K562 (cell line): ENCODE results near the gene PGD. TPM values are rescaled to one million over a fixed set of nuclear protein-coding genes. Genes with fewer than 3 reads are reported as not detected.

Source experiments
- BRF1 ChIP-seq: IDR thresholded peaks from 3 replicates; pipeline ENCODE4 v1.6.1; 2011; ENCODE audit warnings: borderline replicate concordance, mild to moderate bottlenecking; ENCODE audit not compliant: insufficient read length; ENCODE audit errors: extremely low read depth
- CREM ChIP-seq: IDR thresholded peaks from 2 replicates; pipeline ENCODE4 v1.6.1; 2014; ENCODE audit warnings: antibody characterized with exemption, low read depth
- NCOA2 ChIP-seq, 2 experiments: fragments of 450-650 bp; IDR thresholded peaks; 2 replicates each; pipeline ENCODE4 v1.6.1; 2018; ENCODE audit warnings: mild to moderate bottlenecking in 2 of 2, moderate library complexity in 1 of 2; ENCODE audit not compliant: partially characterized antibody in 2 of 2
- NCOA4 ChIP-seq: fragments of 450-650 bp; IDR thresholded peaks from 2 replicates; pipeline ENCODE4 v1.6.1; 2018; ENCODE audit warnings: mild to moderate bottlenecking; ENCODE audit not compliant: partially characterized antibody
- NR2C2 ChIP-seq, 2 experiments: fragments of 200-800 bp in 1 of 2; sonication (Bioruptor generic) in 1 of 2; sonication (generic) in 1 of 2; formaldehyde crosslinking in 1 of 2; IDR thresholded peaks; 2 replicates each; pipeline versions ENCODE4 v1.6.1 to v1.8.0; 2016 to 2022; ENCODE audit warnings: mild to moderate bottlenecking in 1 of 2, missing compliant biosample characterization in 1 of 2, missing genetic modification characterization in 1 of 2, missing genetic modification reagents in 1 of 2
- ZEB2 ChIP-seq: fragments of 450-650 bp; IDR thresholded peaks from 2 replicates; pipeline ENCODE4 v1.6.1; 2016
- ZNF24 ChIP-seq: fragments of 450-650 bp; IDR thresholded peaks from 2 replicates; pipeline ENCODE4 v1.6.1; 2016
- ZNF586 ChIP-seq: fragments of 450-650 bp; formaldehyde crosslinking; conservative IDR thresholded peaks from 2 replicates; pipeline ENCODE4 v1.4.0; 2020; ENCODE audit warnings: mild to moderate bottlenecking, moderate library complexity
- ZNF75A ChIP-seq: fragments of 450-650 bp; formaldehyde crosslinking; IDR thresholded peaks from 2 replicates; pipeline ENCODE4 v1.4.0; 2020; ENCODE audit warnings: mild to moderate bottlenecking
- polyA plus RNA-seq, 8 experiments: library from polyadenylated mRNA; depleted of rRNA in 4 of 8; stranded (reverse) in 5 of 8; unstranded in 3 of 8; fragments of >200 nt; fragmentation: Nextera tagmentation in 2 of 8; fragmentation: Illumina TruSeq in 1 of 8; extraction: Ambion mirVana in 2 of 8; extraction: Trizol in 1 of 8; gene quantifications; 2 replicates each; pipeline versions ENCODE4 v1.2.1 to v1.2.3, GENCODE V29; 2011 to 2014; ENCODE audit warnings: inconsistent platforms in 1 of 8, missing spikeins in 1 of 8
- total RNA-seq, 7 experiments: library from RNA; depleted of rRNA in 6 of 7; stranded (reverse); fragments of >200 nt in 6 of 7; fragmentation: Illumina TruSeq in 2 of 7; extraction: Trizol in 2 of 7; gene quantifications; 2 replicates each; pipeline versions ENCODE4 v1.2.1 to v1.2.3, GENCODE V29; 2011 to 2021; ENCODE audit warnings: low replicate concordance in 1 of 7
- TF ChIP-seq, protein P1 (sequence below): fragments of 450-650 bp; IDR thresholded peaks from 2 replicates; pipeline ENCODE4 v1.7.0; 2016; ENCODE audit warnings: borderline replicate concordance
- TF ChIP-seq, protein P2 (sequence below): fragments of 450-650 bp; formaldehyde crosslinking; IDR thresholded peaks from 2 replicates; pipeline ENCODE4 v1.4.0; 2020; ENCODE audit warnings: mild to moderate bottlenecking, moderate library complexity
- TF ChIP-seq, protein P3 (sequence below): fragments of 450-650 bp; IDR thresholded peaks from 2 replicates; pipeline ENCODE4 v1.6.1; 2018; ENCODE audit warnings: mild to moderate bottlenecking, low read depth; ENCODE audit not compliant: partially characterized antibody

Gene PGD
- total and polyA plus RNA-seq, 9 of the 15 experiments (the other 6 are each of a cell fraction or from before 2014, with no cell fraction given), result 177 to 542 (median 270) TPM

DNA sequence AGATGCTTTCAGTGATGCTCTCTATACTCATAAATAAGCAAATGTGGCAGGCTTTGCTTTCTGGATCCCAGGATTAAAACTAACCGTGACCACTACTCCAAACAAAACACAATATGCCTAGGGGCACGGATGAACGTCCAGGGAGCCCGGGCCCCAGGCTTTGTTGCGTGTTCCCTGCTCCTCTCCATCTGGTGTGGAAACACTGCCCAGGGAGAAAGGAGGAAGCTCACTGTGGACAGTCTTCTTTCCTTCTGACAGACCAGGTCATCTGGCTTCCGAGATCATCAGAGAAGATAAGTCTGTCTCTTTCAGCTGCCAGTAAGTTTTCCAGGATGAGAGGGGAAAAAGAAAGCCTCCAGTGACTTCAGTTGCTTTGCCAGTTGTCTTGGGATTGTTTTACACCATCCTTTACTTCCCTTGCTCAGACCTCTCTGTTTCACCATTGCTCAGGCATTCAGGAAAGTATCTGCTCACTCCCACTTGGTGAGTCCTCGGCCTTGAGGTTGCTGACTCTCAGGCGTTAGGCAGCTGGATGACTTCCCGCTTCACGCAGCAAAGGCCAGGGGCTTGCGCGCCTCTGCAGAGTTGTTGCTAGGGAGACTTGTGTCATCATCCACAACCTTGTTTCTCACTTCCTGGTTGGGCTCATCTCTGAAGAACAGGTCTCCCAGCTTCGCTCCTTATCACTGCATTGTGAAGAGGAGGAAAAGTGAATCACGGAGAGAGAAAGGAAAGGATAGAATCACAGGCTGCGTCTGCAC is 20.6 kb upstream of the PGD start (continued):
- no peak for TF ChIP-seq NR2C2 (CRISPR knock-in tag; IDR thresholded peaks at IDR 0.05)
- peak; percentile 35; the same call in 1 of the 2 replicates for TF ChIP-seq NR2C2 (tag; IDR thresholded peaks at IDR 0.05)
- no peak for TF ChIP-seq BRF1
- TF ChIP-seq, protein P1, sequence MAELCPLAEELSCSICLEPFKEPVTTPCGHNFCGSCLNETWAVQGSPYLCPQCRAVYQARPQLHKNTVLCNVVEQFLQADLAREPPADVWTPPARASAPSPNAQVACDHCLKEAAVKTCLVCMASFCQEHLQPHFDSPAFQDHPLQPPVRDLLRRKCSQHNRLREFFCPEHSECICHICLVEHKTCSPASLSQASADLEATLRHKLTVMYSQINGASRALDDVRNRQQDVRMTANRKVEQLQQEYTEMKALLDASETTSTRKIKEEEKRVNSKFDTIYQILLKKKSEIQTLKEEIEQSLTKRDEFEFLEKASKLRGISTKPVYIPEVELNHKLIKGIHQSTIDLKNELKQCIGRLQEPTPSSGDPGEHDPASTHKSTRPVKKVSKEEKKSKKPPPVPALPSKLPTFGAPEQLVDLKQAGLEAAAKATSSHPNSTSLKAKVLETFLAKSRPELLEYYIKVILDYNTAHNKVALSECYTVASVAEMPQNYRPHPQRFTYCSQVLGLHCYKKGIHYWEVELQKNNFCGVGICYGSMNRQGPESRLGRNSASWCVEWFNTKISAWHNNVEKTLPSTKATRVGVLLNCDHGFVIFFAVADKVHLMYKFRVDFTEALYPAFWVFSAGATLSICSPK, result no peak
- TF ChIP-seq, protein P2, sequence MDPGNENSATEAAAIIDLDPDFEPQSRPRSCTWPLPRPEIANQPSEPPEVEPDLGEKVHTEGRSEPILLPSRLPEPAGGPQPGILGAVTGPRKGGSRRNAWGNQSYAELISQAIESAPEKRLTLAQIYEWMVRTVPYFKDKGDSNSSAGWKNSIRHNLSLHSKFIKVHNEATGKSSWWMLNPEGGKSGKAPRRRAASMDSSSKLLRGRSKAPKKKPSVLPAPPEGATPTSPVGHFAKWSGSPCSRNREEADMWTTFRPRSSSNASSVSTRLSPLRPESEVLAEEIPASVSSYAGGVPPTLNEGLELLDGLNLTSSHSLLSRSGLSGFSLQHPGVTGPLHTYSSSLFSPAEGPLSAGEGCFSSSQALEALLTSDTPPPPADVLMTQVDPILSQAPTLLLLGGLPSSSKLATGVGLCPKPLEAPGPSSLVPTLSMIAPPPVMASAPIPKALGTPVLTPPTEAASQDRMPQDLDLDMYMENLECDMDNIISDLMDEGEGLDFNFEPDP (CRISPR knock-in tag), result no peak
- TF ChIP-seq CREM, result peak; percentile 44
- no peak for TF ChIP-seq NCOA2 (IDR thresholded peaks at IDR 0.05; ENCODE audit: partially characterized antibody in 2 of 2)
- TF ChIP-seq NCOA4, result no peak
- TF ChIP-seq, protein P3, sequence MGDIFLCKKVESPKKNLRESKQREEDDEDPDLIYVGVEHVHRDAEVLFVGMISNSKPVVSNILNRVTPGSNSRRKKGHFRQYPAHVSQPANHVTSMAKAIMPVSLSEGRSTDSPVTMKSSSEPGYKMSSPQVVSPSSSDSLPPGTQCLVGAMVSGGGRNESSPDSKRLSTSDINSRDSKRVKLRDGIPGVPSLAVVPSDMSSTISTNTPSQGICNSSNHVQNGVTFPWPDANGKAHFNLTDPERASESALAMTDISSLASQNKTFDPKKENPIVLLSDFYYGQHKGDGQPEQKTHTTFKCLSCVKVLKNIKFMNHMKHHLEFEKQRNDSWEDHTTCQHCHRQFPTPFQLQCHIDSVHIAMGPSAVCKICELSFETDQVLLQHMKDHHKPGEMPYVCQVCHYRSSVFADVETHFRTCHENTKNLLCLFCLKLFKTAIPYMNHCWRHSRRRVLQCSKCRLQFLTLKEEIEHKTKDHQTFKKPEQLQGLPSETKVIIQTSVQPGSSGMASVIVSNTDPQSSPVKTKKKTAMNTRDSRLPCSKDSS, result no peak
- TF ChIP-seq ZNF75A (CRISPR knock-in tag), result no peak
- TF ChIP-seq ZNF24, result no peak
- TF ChIP-seq ZEB2, result 0 out of 2 replicates have a peak, but pooled peaks have one; percentile 29
- no peak for TF ChIP-seq ZNF586 (CRISPR knock-in tag)
